HG02623 (cell line): ENCODE results near the gene CACNB3.
A peak's percentile ranks its signal among the peaks of the same experiment; 100 is the strongest.
"Not testable (repeated sequence)": the region's sequence is repeated elsewhere in the genome, so short reads cannot be mapped to it uniquely, and the experiment has no call there.

ENCODE experiments used
- ATAC-seq: cut with Tn5 transposase; IDR thresholded peaks from one replicate; pipeline ENCODE4 v1.9.1; 2021; ENCODE audit warnings: moderate library complexity; ENCODE audit not compliant: unreplicated experiment

Gene CACNB3

GRCh38 chr12:48852734-48853688, 34.7 kb downstream of the CACNB3 start:
- ATAC-seq, result peak; percentile 6

- no peak for ATAC-seq
Observed at GRCh38 chr12:48854488-48854887, 36.2 kb downstream of the CACNB3 start.

GRCh38 chr12:48854932-48855331, 36.6 kb downstream of the CACNB3 start:
- not testable (repeated sequence) for ATAC-seq

- no peak for ATAC-seq
Observed at GRCh38 chr12:48856379-48856778, 38.1 kb downstream of the CACNB3 start.

- no peak for ATAC-seq
Observed at GRCh38 chr12:48857278-48857994, 39.1 kb downstream of the CACNB3 start.

GRCh38 chr12:48858043-48858442, 39.7 kb downstream of the CACNB3 start:
- no peak for ATAC-seq

- ATAC-seq, result no peak
Observed at GRCh38 chr12:48859607-48860006, 41.3 kb downstream of the CACNB3 start.

GRCh38 chr12:48860236-48860635, 41.9 kb downstream of the CACNB3 start:
- not testable (repeated sequence) for ATAC-seq

- ATAC-seq, result no peak
Observed at GRCh38 chr12:48861111-48861510, 42.8 kb downstream of the CACNB3 start.

GRCh38 chr12:48862760-48863159, 44.5 kb downstream of the CACNB3 start:
- ATAC-seq, result no peak

GRCh38 chr12:48863291-48863690, 45.0 kb downstream of the CACNB3 start:
- no peak for ATAC-seq

GRCh38 chr12:48865281-48866051, 47.2 kb downstream of the CACNB3 start, which contains the start of gene RND1:
Gene RND1 (minus strand): TSS chr12:48865870. CDS start chr12:48865767, 103 bp downstream.
- ATAC-seq, result peak; percentile 88

GRCh38 chr12:48866052-48866711, 47.9 kb downstream of the CACNB3 start:
- no peak for ATAC-seq

GRCh38 chr12:48868451-48868850, 50.2 kb downstream of the CACNB3 start:
- ATAC-seq, result no peak

GRCh38 chr12:48869191-48869590, 50.9 kb downstream of the CACNB3 start:
- ATAC-seq, result no peak

- ATAC-seq, result no peak
Observed at GRCh38 chr12:48873096-48873495, 54.8 kb downstream of the CACNB3 start.

- ATAC-seq, result not testable (repeated sequence)
Observed at GRCh38 chr12:48873534-48873933, 55.2 kb downstream of the CACNB3 start.

- no peak for ATAC-seq
Observed at GRCh38 chr12:48875944-48876515, 57.7 kb downstream of the CACNB3 start.
